ES-I3 (cell line): ENCODE data around the gene MED31.
A peak's percentile ranks its signal among the peaks of the same experiment; 100 is the strongest.
"Not testable (repeated sequence)": the region's sequence is repeated elsewhere in the genome, so short reads cannot be mapped to it uniquely, and the experiment has no call there.

ENCODE experiments used
- H3K36me3 ChIP-seq: 2 replicates; pipeline ENCODE4 v1.6.1; 2013; ENCODE audit warnings: mild to moderate bottlenecking, low read length, control low read depth, moderate library complexity; ENCODE audit not compliant: insufficient read depth
- H3K4me1 ChIP-seq: 2 replicates; pipeline ENCODE4 v1.6.1; 2013; ENCODE audit warnings: mild to moderate bottlenecking, control low read depth, low read length; ENCODE audit not compliant: insufficient read depth
- H3K9ac ChIP-seq: 2 replicates; pipeline ENCODE4 v1.6.1; 2013; ENCODE audit warnings: low read depth, mild to moderate bottlenecking, low read length, moderate library complexity
- H3K9me3 ChIP-seq: 2 replicates; pipeline ENCODE4 v1.6.1; 2013; ENCODE audit warnings: mild to moderate bottlenecking, low read length, moderate library complexity; ENCODE audit not compliant: control insufficient read depth, insufficient read depth

MED31 gene

GRCh38 chr17:6651354-6651918 is at the start of gene MED31, which contains the start of gene C17orf100:
MED31 (minus strand) TSS chr17:6651605; CDS start chr17:6651528, 77 bp downstream.
C17orf100 (plus strand) TSS chr17:6651762; CDS start chr17:6651914, 152 bp downstream.
- no peaks in the 10 kb centered on the region; the same call in 1 of the 2 replicates for H3K4me1 ChIP-seq

GRCh38 chr17:6700948-6701307 is 49.5 kb upstream of the MED31 start:
- Histone ChIP-seq H3K9me3 (no peaks in the 10 kb centered on the region), H3K36me3 (no peaks in the 10 kb centered on the region), H3K9ac (no peak overlapping the region), H3K4me1 (peaks cover 16% of the 10 kb centered on the region; the same call in 1 of the 2 replicates)

More at GRCh38 chr17:6651354-6651918, at the start of gene MED31, which contains the start of gene C17orf100:
- H3K36me3 ChIP-seq = no peaks in the 10 kb centered on the region
- no peaks in the 10 kb centered on the region for H3K9me3 ChIP-seq
- H3K9ac ChIP-seq = peak within 1 kb of the TSS; percentile 88

DNA sequence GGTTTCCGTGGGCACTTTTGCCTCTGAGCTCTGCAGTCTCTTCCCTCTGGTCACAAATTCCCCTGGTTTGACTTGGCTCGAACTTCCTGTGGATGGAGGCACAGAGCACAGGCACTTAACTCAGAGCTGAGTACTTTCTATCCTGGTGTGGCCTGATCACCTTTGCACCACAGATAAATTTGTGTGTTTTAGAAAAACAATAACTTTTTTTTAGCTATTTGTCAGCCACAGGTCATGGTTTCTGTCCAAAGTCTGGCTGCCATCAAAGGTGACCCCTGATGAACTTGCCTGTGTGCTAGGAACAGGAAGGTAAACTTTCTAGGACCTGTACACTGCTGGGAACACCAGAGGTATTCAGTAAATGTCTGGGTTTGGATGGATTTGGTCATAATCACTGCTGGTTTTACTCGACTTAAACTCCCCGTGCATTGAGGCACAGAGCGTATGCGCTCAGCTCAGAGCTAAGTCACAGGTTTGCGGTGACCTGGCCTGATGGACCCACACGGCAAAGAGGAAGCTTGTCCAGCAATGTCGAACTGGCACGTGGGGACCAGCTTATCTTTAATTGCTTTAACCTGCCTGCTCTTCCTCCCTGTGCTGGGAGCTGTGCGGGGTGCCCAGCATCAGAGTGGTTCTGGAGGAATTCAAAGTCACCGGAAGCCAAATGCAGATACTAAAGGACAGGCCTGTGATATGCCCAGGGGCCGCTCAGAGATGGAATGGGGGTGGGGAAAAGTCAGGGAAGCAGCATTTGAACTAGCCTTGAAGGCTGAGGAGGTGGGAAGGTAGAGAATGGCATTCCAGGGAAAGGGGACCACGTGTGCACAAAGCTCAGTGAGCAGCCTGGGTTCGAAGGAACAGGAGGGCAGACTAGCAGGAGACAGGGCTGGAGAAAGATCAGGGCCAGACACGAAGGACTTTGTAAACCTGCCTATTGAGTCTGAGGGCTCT is 48.9 kb upstream of the MED31 start:
- peaks cover 16% of the 10 kb centered on the region; the same call in 1 of the 2 replicates for H3K4me1 ChIP-seq
- H3K9ac ChIP-seq = no peak overlapping the region
- no peaks in the 10 kb centered on the region for H3K9me3 ChIP-seq
- H3K36me3 ChIP-seq = no peaks in the 10 kb centered on the region

DNA sequence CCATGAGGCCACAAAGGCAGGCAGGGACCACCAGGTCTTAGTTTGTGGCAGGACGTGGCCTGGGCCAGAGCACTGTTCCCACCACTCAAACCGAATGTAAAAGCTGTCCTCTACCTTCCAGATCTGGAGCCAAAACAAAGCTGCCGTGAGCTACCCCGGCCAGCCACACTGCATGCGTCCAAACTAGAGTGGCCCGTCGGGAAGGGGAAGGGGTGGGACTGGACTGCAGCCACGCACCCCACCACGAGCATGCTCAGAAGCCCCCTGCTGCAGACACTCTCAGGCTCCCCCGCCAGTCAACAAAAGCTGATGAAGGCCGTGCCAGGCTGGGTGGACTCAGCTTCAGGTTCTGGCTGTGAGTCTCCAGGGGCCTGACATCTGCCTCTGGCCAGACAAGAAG is 46.6 kb upstream of the MED31 start:
- H3K4me1 ChIP-seq = peaks cover 16% of the 10 kb centered on the region; the same call in 1 of the 2 replicates
- no peak overlapping the region for H3K9ac ChIP-seq
- H3K36me3 ChIP-seq = no peaks in the 10 kb centered on the region
- H3K9me3 ChIP-seq = no peaks in the 10 kb centered on the region

DNA sequence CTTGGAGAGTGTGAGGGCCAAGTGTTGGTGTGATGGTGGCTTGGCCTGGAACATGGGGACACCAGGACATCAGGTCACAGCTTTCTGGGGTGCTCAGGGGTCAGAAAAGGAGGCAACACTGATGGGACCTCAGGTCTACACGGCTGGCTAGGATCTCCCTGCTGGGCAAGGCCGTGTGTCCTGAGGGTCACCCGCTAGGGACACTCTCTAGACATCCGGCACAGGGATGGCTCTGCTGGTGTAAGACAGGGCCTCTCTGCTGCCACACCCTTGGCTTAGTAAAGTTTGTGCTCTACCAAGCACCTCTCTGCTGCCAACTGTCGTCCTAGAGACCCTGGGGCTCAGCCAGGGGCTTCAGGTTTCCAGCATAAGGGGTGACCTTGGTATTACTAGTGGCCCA is 45.5 kb upstream of the MED31 start:
- Histone ChIP-seq H3K9ac (no peak overlapping the region), H3K36me3 (no peaks in the 10 kb centered on the region), H3K4me1 (peaks cover 16% of the 10 kb centered on the region; the same call in 1 of the 2 replicates), H3K9me3 (no peaks in the 10 kb centered on the region)

- Histone ChIP-seq H3K9me3 (no peaks in the 10 kb centered on the region), H3K9ac (no peak overlapping the region), H3K36me3 (no peaks in the 10 kb centered on the region), H3K4me1 (peaks cover 5% of the 10 kb centered on the region; the same call in 1 of the 2 replicates)
Measured at GRCh38 chr17:6695565-6695964, 44.2 kb upstream of the MED31 start.

DNA sequence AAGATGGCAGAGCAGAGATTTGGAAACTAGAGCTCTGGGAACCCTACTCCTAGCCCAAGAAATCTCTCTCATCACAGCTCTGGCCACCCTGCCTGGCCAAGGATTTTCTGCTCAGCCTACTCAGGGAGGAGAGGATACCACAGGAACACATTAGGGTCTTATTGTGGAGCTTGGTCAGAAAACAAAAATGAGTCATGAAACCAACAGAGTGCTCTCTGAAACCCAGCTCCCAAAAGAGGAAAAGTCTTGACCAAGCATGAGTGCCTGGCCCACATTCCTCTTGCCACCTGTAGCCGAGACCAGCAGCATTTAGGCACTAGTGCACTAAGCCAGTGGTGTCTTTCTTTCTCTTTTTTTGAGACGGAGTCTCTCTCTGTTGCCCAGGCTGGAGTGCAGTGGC is 43.6 kb upstream of the MED31 start:
- Histone ChIP-seq H3K4me1 (peaks cover 1% of the 10 kb centered on the region; the same call in 1 of the 2 replicates), H3K9me3 (no peaks in the 10 kb centered on the region), H3K36me3 (no peaks in the 10 kb centered on the region), H3K9ac (no peak overlapping the region)

DNA sequence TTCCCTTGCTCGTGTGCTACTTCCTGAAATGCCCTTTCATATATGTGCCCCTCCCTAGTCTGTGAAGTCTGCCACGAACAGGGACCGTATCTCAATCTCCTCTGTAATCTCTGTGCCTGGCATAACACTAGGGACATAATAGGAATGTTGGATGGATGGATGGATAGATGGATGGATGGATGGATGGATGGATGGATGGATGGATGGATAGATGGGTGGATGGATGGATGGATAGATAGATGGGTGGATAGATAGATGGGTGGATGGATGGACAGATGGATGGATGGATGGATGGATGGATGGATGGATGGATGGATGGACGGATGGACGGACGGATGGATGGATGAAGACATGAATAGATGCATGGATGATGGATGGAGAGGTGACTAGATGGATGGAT is 40.6 kb upstream of the MED31 start:
- not testable (repeated sequence) for H3K9me3 ChIP-seq, H3K9ac ChIP-seq, H3K4me1 ChIP-seq, H3K36me3 ChIP-seq

DNA sequence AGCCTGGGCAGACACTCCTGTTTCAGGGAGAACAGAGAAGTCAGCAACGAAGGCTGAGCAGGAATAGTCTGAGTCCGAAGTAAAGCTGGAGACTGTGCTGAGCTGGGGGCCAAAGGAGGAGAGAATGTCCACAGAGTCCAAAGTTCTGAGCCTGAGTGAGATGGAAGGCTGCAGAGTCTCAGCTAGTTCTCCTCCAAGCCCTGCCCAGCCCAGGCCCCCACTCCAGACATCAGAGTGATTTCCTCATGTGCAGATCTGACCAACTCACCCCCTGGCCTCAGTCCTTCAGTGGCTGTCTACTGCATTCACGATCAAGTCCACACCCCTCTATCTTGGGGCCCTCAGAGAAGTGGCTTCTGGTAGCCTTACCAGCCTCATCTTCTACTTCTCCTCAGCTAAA is 40.1 kb upstream of the MED31 start:
- Histone ChIP-seq H3K36me3 (no peaks in the 10 kb centered on the region), H3K9ac (no peak overlapping the region), H3K9me3 (no peaks in the 10 kb centered on the region), H3K4me1 (no peaks in the 10 kb centered on the region)

DNA sequence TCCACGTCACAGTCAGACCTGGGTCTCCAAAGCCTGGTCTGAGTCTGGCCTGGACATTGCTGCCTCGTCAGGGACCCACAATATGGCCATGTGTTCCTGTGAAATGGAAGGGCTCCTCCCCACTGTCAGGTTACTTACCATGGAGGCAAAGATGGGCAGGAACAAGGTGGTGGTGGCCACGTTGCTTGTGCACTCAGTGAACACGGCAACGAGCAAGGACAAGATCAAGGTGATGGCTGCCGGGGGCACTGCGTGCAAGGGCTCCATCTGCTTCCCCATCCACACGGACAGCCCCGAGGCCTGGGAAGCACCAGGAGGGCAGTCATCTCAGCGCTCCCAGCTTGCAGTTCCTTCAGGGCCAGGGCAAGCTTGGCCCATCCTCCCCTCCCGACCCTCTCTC is 39.2 kb upstream of the MED31 start:
- Histone ChIP-seq H3K9ac (no peak overlapping the region), H3K36me3 (no peaks in the 10 kb centered on the region), H3K9me3 (no peaks in the 10 kb centered on the region), H3K4me1 (no peaks in the 10 kb centered on the region)

DNA sequence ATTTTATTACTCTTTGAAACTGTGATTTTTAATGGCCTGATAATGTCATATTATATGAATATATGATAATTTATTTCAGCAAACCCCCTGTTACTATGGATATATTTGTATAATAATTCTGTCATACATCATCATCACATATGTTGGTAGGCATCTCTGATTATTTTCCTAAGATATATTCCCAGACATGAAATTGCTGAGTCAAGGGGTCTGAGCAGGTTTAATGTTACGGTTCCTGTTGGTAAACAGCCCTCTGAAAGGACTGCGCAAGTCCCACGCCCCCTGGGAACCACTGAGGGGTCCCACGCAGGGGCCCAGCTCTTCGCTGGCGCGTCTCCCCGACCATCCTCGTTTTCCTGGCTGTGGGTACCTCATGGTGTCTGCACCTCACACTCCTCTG is 37.5 kb upstream of the MED31 start:
- H3K36me3 ChIP-seq = no peaks in the 10 kb centered on the region
- H3K4me1 ChIP-seq = no peaks in the 10 kb centered on the region
- no peak overlapping the region for H3K9ac ChIP-seq
- no peaks in the 10 kb centered on the region for H3K9me3 ChIP-seq

- Histone ChIP-seq H3K9ac (no peak overlapping the region), H3K9me3 (no peaks in the 10 kb centered on the region), H3K36me3 (no peaks in the 10 kb centered on the region), H3K4me1 (no peaks in the 10 kb centered on the region)
Measured at GRCh38 chr17:6686026-6686425, 34.6 kb upstream of the MED31 start.

DNA sequence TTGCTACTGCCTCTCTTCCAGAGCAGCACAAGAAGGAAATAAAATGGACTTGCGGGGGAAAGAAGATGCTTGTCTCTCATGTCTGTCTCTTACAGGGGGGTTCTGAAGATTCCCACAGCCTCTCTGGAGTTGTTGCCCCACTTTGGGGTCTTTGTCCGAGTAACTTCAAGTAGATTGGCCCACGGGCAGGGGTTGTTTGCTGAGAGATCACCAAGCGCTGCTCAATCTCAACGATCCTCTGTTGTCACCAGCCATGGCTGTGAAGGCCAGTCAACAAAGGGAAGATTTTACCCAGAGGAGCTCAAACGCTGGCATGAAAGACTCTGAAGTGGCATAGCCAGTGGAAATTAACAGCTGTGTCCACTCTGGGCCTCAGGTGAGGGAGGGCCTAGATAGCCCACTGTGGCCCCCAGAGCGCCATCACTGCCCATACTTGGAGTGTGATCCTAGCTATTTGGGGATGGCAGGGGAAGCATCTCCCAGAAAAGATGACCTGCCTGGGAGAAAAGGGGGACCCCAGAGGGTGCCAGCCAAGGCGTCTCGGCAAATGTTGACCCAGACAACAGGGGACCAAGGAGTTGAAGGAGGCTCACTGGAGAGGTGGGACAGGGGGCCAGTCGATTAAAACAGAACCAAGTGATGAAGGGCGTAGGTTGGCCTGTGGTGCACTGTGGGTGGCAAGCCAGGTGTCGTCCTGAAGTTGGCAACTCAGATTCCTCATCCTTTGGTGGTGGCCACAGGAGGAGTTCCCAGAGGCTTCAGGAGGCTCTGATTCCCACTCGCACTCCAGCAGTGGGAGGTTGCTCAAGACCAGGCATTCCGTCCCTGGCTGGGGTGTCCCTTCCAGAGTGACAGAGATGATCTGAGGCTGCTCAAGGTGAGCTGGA is 33.7 kb upstream of the MED31 start:
- H3K9me3 ChIP-seq = no peaks in the 10 kb centered on the region
- H3K9ac ChIP-seq = no peak overlapping the region
- no peaks in the 10 kb centered on the region for H3K4me1 ChIP-seq
- no peaks in the 10 kb centered on the region for H3K36me3 ChIP-seq

DNA sequence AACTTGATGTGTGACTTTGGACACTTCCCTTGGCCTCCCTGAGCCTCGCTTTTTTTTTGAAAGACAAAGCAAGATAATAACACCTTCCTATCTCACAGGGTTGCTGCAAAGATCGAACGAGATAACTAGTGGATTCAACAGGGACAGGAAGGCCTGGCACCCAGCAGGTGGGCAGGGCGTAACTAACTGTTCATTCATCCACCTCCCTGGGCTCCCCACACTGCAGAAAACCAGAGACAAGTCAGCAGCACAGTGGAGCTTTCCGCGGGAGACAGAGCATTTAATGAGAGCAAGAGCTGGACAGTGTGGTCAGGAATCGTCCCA is 33.0 kb upstream of the MED31 start:
- Histone ChIP-seq H3K9ac (no peak overlapping the region), H3K9me3 (no peaks in the 10 kb centered on the region), H3K4me1 (no peaks in the 10 kb centered on the region), H3K36me3 (no peaks in the 10 kb centered on the region)
